Endothelial cell of umbilical vein (primary cell): ENCODE results near the gene DDR2. TPM values are rescaled to one million over a fixed set of nuclear protein-coding genes. Genes with fewer than 3 reads are reported as not detected.

Source experiments
- BruUV-seq: library from RNA; stranded (reverse); fragments of 400-500 nt; replicated peaks from 2 replicates; lab custom pipeline; 2021; lab: Mats Ljungman, UMichigan
- CTCF ChIA-PET: fragments of 300-600, 350-600 bp; sonication (Branson Sonifier 250); formaldehyde crosslinking; loops from one replicate; lab custom pipeline; 2021; ENCODE audit warnings: antibody characterized with exemption, inconsistent platforms; lab: Charles Lee
- POLR2A ChIA-PET: fragments of 300-600, 350-600 bp; sonication (Branson Sonifier 250); formaldehyde crosslinking; loops from one replicate; lab custom pipeline; 2021; ENCODE audit warnings: antibody characterized with exemption, inconsistent platforms; lab: Charles Lee
- DNase-seq: peaks from one replicate; pipeline ENCODE4 v3.0.0-alpha.2; 2011; ENCODE audit warnings: low read depth, low spot score
- FAIRE-seq: peaks from 2 replicates; lab custom pipeline; 2011; peaks lifted over from hg19 to GRCh38; lab: Jason Lieb, UNC
- H2AFZ ChIP-seq: 2 replicates; pipeline ENCODE4 v1.6.0; 2012; ENCODE audit warnings: low read depth, low read length, control low read depth, inconsistent platforms
- H3K27ac ChIP-seq: 2 replicates; pipeline ENCODE4 v1.5.1; 2011; ENCODE audit warnings: low read depth, mild to moderate bottlenecking, control low read depth, low read length, moderate library complexity; ENCODE audit not compliant: insufficient read depth
- H3K27me3 ChIP-seq, 2 experiments: 2 replicates each; pipeline versions ENCODE4 v1.6.0 to v1.6.1; 2011; ENCODE audit warnings: low read length in 2 of 2, mixed read lengths in 1 of 2; ENCODE audit not compliant: control insufficient read depth in 2 of 2, insufficient read depth in 2 of 2
- H3K36me3 ChIP-seq, 2 experiments: 2 replicates in 1 of 2; 3 replicates in 1 of 2; pipeline ENCODE4 v1.5.1; 2011; ENCODE audit warnings: low read length in 2 of 2, mild to moderate bottlenecking in 1 of 2, moderate library complexity in 1 of 2; ENCODE audit not compliant: control insufficient read depth in 2 of 2, insufficient read depth in 2 of 2; ENCODE audit errors: extremely low read depth in 1 of 2
- H3K4me1 ChIP-seq: 3 replicates; pipeline ENCODE4 v1.5.1; 2011; ENCODE audit warnings: mild to moderate bottlenecking, low read length; ENCODE audit not compliant: control insufficient read depth, insufficient read depth; ENCODE audit errors: extremely low read depth
- H3K4me2 ChIP-seq: 2 replicates; pipeline ENCODE4 v1.6.1; 2011; ENCODE audit warnings: low read length, control low read depth, mixed read lengths; ENCODE audit not compliant: insufficient read depth
- H3K4me3 ChIP-seq, 3 experiments: fragments of 200-600 bp in 1 of 3; sonication (generic), shearing (Covaris generic) in 1 of 3; replicated peaks in 1 of 3; 2 replicates each; pipeline ENCODE4 v1.5.1; 2011 to 2016; ENCODE audit warnings: control low read depth in 3 of 3, low read length in 3 of 3, mild to moderate bottlenecking in 2 of 3, inconsistent platforms in 1 of 3, low read depth in 1 of 3, moderate library complexity in 1 of 3; ENCODE audit not compliant: insufficient read depth in 1 of 3
- H3K79me2 ChIP-seq: 2 replicates; pipeline ENCODE4 v1.6.0; 2012; ENCODE audit warnings: low read length, inconsistent platforms; ENCODE audit not compliant: control insufficient read depth, insufficient read depth
- H3K9ac ChIP-seq: replicated peaks from 2 replicates; pipeline ENCODE3; 2011; ENCODE audit warnings: low read length, control low read depth; ENCODE audit not compliant: insufficient read depth; ENCODE audit errors: extremely low read depth
- H3K9me1 ChIP-seq: replicated peaks from 3 replicates; pipeline ENCODE4 v1.6.0; 2011; ENCODE audit warnings: mild to moderate bottlenecking, low read length; ENCODE audit not compliant: control insufficient read depth, insufficient read depth; ENCODE audit errors: extremely low read depth
- H3K9me3 ChIP-seq: replicated peaks from 2 replicates; pipeline ENCODE4 v1.5.1; 2012; ENCODE audit warnings: low read length, inconsistent platforms; ENCODE audit not compliant: control insufficient read depth, insufficient read depth
- H4K20me1 ChIP-seq: replicated peaks from 2 replicates; pipeline ENCODE3; 2011; ENCODE audit warnings: mild to moderate bottlenecking, low read length; ENCODE audit not compliant: control insufficient read depth, insufficient read depth; ENCODE audit errors: extremely low read depth
- EZH2 ChIP-seq: IDR thresholded peaks from 2 replicates; pipeline ENCODE4 v1.6.1; 2012; ENCODE audit warnings: borderline replicate concordance, low read depth, mild to moderate bottlenecking, moderate library complexity, low read length, inconsistent platforms; ENCODE audit not compliant: severe bottlenecking
- FOS ChIP-seq: IDR thresholded peaks from 2 replicates; pipeline ENCODE4 v1.6.1; 2011; ENCODE audit warnings: mild to moderate bottlenecking, low read length, moderate library complexity, borderline replicate concordance; ENCODE audit not compliant: insufficient read depth
- GATA2 ChIP-seq: IDR thresholded peaks from 2 replicates; pipeline ENCODE4 v1.7.0; 2011; ENCODE audit warnings: low read depth, mild to moderate bottlenecking, moderate library complexity, mixed read lengths, low read length; ENCODE audit not compliant: insufficient read length, insufficient read depth
- JUN ChIP-seq: IDR thresholded peaks from 2 replicates; pipeline ENCODE4 v1.6.1; 2011; ENCODE audit warnings: borderline replicate concordance, low read depth; ENCODE audit not compliant: insufficient read length, insufficient read depth
- MAX ChIP-seq: IDR thresholded peaks from 2 replicates; pipeline ENCODE4 v1.6.1; 2011; ENCODE audit not compliant: insufficient read depth, insufficient read length
- MYC ChIP-seq: IDR thresholded peaks from one replicate; pipeline ENCODE4 v1.6.1; 2011; ENCODE audit warnings: mild to moderate bottlenecking, low read depth, low read length
- POLR2A ChIP-seq: IDR thresholded peaks from 2 replicates; pipeline ENCODE4 v1.6.1; 2012; ENCODE audit warnings: low read depth, mild to moderate bottlenecking, control low read depth, low read length
- POLR2AphosphoS5 ChIP-seq: IDR thresholded peaks from 2 replicates; pipeline ENCODE4 v1.6.1; 2012; ENCODE audit warnings: low read depth, mild to moderate bottlenecking, control low read depth, low read length, moderate library complexity; ENCODE audit not compliant: insufficient read depth
- dilution Hi-C: fragments of 300-500 bp; cut with MboI; formaldehyde crosslinking; loops from one replicate; pipeline ENCODE4 v1.15.0; 2019; ENCODE audit warnings: low sequenced_read_pairs; ENCODE audit not compliant: extremely low pct_ligation_motif_present
- intact Hi-C: fragments of 100-400 bp; cut with micrococcal nuclease; formaldehyde crosslinking; loops from one replicate; pipeline ENCODE4 v1.10.0; 2022
- polyA plus RNA-seq, 4 experiments: library from polyadenylated mRNA; depleted of rRNA in 3 of 4; stranded (reverse) in 3 of 4; unstranded in 1 of 4; fragments of >200 nt; gene quantifications; 2 replicates each; pipeline versions ENCODE4 v1.2.1 to v1.2.3, GENCODE V29; 2011 to 2012; ENCODE audit warnings: missing spikeins in 1 of 4
- total RNA-seq: library from RNA; stranded (reverse); gene quantifications from 2 replicates; pipeline ENCODE4 v1.2.3, GENCODE V29; 2021
- TF ChIP-seq, protein P1 (sequence below), 2 donors: IDR thresholded peaks; 1 replicate in 1 of 2; 2 replicates in 1 of 2; pipeline ENCODE4 v1.5.1; 2011; ENCODE audit warnings: low read length in 2 of 2, mild to moderate bottlenecking in 2 of 2, moderate library complexity in 2 of 2, control low read depth in 1 of 2, inconsistent platforms in 1 of 2, low read depth in 1 of 2; ENCODE audit not compliant: insufficient read depth in 1 of 2; ENCODE audit errors: extremely low read depth in 1 of 2

Gene DDR2
- total and polyA plus RNA-seq, 2 donors (not counting 3 experiments of a cell fraction or from before 2014, with no cell fraction given), result 27.8 to 30.8 TPM

DNA sequence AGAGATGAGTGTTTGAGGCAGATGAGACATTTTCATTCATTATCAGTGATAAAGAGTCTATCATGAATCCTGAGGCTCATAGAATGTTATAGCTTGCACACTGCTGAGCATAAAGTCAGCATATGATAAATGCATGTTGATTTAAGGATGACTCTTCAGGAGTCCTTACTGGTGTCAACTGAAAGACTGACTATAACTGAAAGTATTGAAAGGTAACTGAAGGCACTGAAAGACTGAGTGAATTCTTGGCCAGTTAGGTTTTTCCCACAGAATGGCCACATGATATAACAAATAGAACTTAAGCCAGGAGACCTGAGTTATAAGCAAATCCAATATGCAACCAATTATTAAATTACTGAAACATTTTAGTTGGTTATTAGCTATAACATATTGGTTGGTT is 89.2 kb downstream of the DDR2 start:
- H3K36me3 ChIP-seq, result no peaks in the 10 kb centered on the region
- intact Hi-C loops (no loop called here), dilution Hi-C loops (no loop called here)
- FAIRE-seq, result no peak
- POLR2A ChIA-PET, result no interaction called here
- H3K27me3 ChIP-seq, result no peaks in the 10 kb centered on the region
- no peak for DNase-seq
- H4K20me1 ChIP-seq, result peaks cover 3% of the 10 kb centered on the region
- no peak overlapping the region for H3K4me2 ChIP-seq
- H3K27ac ChIP-seq, result no peak overlapping the region
- no peaks in the 10 kb centered on the region for H3K9me3 ChIP-seq
- no peak overlapping the region for H3K9ac ChIP-seq
- TF ChIP-seq MYC, result no peak
- no peak for TF ChIP-seq MAX
- TF ChIP-seq EZH2, result no peak
- TF ChIP-seq JUN, result no peak
- TF ChIP-seq FOS, result no peak
- TF ChIP-seq, protein P1, sequence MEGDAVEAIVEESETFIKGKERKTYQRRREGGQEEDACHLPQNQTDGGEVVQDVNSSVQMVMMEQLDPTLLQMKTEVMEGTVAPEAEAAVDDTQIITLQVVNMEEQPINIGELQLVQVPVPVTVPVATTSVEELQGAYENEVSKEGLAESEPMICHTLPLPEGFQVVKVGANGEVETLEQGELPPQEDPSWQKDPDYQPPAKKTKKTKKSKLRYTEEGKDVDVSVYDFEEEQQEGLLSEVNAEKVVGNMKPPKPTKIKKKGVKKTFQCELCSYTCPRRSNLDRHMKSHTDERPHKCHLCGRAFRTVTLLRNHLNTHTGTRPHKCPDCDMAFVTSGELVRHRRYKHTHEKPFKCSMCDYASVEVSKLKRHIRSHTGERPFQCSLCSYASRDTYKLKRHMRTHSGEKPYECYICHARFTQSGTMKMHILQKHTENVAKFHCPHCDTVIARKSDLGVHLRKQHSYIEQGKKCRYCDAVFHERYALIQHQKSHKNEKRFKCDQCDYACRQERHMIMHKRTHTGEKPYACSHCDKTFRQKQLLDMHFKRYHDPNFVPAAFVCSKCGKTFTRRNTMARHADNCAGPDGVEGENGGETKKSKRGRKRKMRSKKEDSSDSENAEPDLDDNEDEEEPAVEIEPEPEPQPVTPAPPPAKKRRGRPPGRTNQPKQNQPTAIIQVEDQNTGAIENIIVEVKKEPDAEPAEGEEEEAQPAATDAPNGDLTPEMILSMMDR (IDR thresholded peaks at IDR 0.05; ENCODE audit: extremely low read depth in 1 of 2, insufficient read depth in 1 of 2, low read depth in 1 of 2, low read length in 2 of 2), result no peak
- no peak for TF ChIP-seq POLR2A
- no peak for TF ChIP-seq POLR2AphosphoS5
- no peak for TF ChIP-seq GATA2
- no peak overlapping the region for H2AFZ ChIP-seq
- H3K4me1 ChIP-seq, result no peaks in the 10 kb centered on the region
- H3K79me2 ChIP-seq, result no peaks in the 10 kb centered on the region
- no peaks in the 10 kb centered on the region for H3K9me1 ChIP-seq
- BruUV-seq, result no TSS peak
- CTCF ChIA-PET, result interaction anchor here (1.6 kb wide), 1 partner anchor 10 kb away, joined by 6 read pairs; no protein-coding TSS in a partner anchor
- no peak overlapping the region for H3K4me3 ChIP-seq
